Right renal pelvis (tissue), 4 donors: ENCODE results near the gene PRF1. TPM values are rescaled to one million over a fixed set of nuclear protein-coding genes. Genes with fewer than 3 reads are reported as not detected.

Source experiments
- polyA plus RNA-seq, 4 donors: library from polyadenylated mRNA; unstranded; fragments of 120-200 nt; gene quantifications; one replicate each; pipeline ENCODE4 v1.2.1, GENCODE V29; 2013; ENCODE audit not compliant: insufficient read length in 4 of 4

PRF1 gene
- polyA plus RNA-seq, 4 donors = 0.40 to 1.0 (median 0.63) TPM

Other genes starting within 250 kb of the PRF1 start
- gene LRRC20, start 220.1 kb downstream of the PRF1 start, polyA plus RNA-seq = 10 to 100 TPM in 3 of 4 donors, 1 to 10 TPM in 1; 9.6 to 11.5 (median 11.1) TPM
- 10 to 100 TPM; 78.3 to 92.5 (median 86.8) TPM for gene EIF4EBP2, start 198.6 kb downstream of the PRF1 start, polyA plus RNA-seq
- under 1 TPM; 0.15 to 0.22 (median 0.17) TPM for gene NODAL, start 161.1 kb downstream of the PRF1 start, polyA plus RNA-seq
- gene PALD1, start 124.0 kb downstream of the PRF1 start, polyA plus RNA-seq = 10 to 100 TPM in 3 of 4 donors, 1 to 10 TPM in 1; 9.8 to 12.1 (median 11.3) TPM
- 1 to 10 TPM in 3 of 4 donors, under 1 TPM in 1; 0.96 to 1.3 (median 1.2) TPM for gene ADAMTS14, start 69.8 kb upstream of the PRF1 start, polyA plus RNA-seq
- under 1 TPM in 1 of 4 donors, not detected in 3; 0.27 TPM for gene TBATA, start 182.6 kb upstream of the PRF1 start, polyA plus RNA-seq
- gene SGPL1, start 213.2 kb upstream of the PRF1 start, polyA plus RNA-seq = 10 to 100 TPM; 52.5 to 59.4 (median 57.2) TPM